Small intestine (tissue), 7 donors: ENCODE measurements around the gene TRIO. TPM values are rescaled to one million over a fixed set of nuclear protein-coding genes. Genes with fewer than 3 reads are reported as not detected.
"Not testable (repeated sequence)": the region's sequence is repeated elsewhere in the genome, so short reads cannot be mapped to it uniquely, and the experiment has no call there.

Experiments used
- DNase-seq, 2 donors: peaks; one replicate each; pipeline versions ENCODE4 v3.0.0 to v3.0.0-alpha.2; 2013
- FAIRE-seq: peaks from 2 replicates; lab custom pipeline; 2012; peaks lifted over from hg19 to GRCh38; lab: Jason Lieb, UNC
- H3K27ac ChIP-seq, 3 donors: one replicate each; pipeline ENCODE4 v1.5.1; 2013; ENCODE audit warnings: low read length in 2 of 3, mild to moderate bottlenecking in 2 of 3, control low read depth in 1 of 3, inconsistent platforms in 1 of 3, low read depth in 1 of 3, moderate library complexity in 1 of 3
- H3K27me3 ChIP-seq, 3 donors: one replicate each; pipeline ENCODE4 v1.6.1; 2013; ENCODE audit warnings: low read length in 3 of 3, inconsistent platforms in 1 of 3; ENCODE audit not compliant: control insufficient read depth in 3 of 3, insufficient read depth in 3 of 3
- H3K36me3 ChIP-seq, 3 donors: one replicate each; pipeline ENCODE4 v1.6.1; 2013; ENCODE audit warnings: low read length in 3 of 3, inconsistent platforms in 1 of 3, low read depth in 1 of 3, mild to moderate bottlenecking in 1 of 3, moderate library complexity in 1 of 3; ENCODE audit not compliant: control insufficient read depth in 3 of 3, insufficient read depth in 2 of 3
- H3K4me1 ChIP-seq, 3 donors: one replicate each; pipeline ENCODE4 v1.6.1; 2013; ENCODE audit warnings: low read length in 2 of 3, inconsistent platforms in 1 of 3, low read depth in 1 of 3, mild to moderate bottlenecking in 1 of 3, moderate library complexity in 1 of 3; ENCODE audit not compliant: control insufficient read depth in 3 of 3, insufficient read depth in 2 of 3
- H3K4me3 ChIP-seq, 3 donors: one replicate each; pipeline ENCODE4 v1.5.1; 2013; ENCODE audit warnings: low read length in 3 of 3, control low read depth in 1 of 3, inconsistent platforms in 1 of 3, low read depth in 1 of 3, mild to moderate bottlenecking in 1 of 3, moderate library complexity in 1 of 3
- H3K9me3 ChIP-seq, 2 donors: one replicate each; pipeline ENCODE4 v1.6.1; 2013; ENCODE audit warnings: low read depth in 1 of 2, low read length in 1 of 2; ENCODE audit not compliant: control insufficient read depth in 2 of 2, insufficient read depth in 1 of 2
- WGBS, 3 donors: extraction: QIAGEN DNeasy Blood & Tissue Kit; methylation state at CpG; one replicate each; pipeline ENCODE4 v1.1.7; 2013; 5-methylcytosine and 5-hydroxymethylcytosine counted together
- polyA plus RNA-seq, 4 donors: library from polyadenylated mRNA; stranded (reverse) in 3 of 4; unstranded in 1 of 4; fragments of 200-250 nt in 3 of 4; fragments of 120-200 nt in 1 of 4; gene quantifications; one replicate each; pipeline versions ENCODE4 v1.2.1 to v1.2.3, GENCODE V29; 2013
- donor health status: healthy with polysubstance abuse.
- donor health status: control.
- donor health status: control.
- donor health status: Bipolar disorder and iron deficiency.
- donor health status: healthy.

Gene TRIO
- polyA plus RNA-seq, 4 donors: 13.2 to 50.8 (median 23.3) TPM

DNA sequence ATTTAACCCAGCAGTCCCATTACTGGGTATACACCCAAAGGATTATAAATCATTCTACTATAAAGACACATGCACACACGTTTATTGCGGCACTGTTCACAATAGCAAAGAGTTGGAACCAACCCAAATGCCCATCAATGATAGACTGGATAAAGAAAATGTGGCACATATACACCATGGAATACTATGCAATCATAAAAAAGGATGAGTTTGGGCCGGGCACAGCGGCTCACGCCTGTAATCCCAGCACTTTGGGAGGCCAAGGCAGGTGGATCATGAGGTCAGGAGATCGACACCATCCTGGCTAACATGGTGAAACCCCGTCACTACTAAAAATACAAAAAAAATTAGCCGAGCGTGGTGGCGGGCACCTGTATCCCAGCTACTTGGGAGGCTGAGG is 249.4 kb downstream of the TRIO start:
- FAIRE-seq: not testable (repeated sequence)

DNA sequence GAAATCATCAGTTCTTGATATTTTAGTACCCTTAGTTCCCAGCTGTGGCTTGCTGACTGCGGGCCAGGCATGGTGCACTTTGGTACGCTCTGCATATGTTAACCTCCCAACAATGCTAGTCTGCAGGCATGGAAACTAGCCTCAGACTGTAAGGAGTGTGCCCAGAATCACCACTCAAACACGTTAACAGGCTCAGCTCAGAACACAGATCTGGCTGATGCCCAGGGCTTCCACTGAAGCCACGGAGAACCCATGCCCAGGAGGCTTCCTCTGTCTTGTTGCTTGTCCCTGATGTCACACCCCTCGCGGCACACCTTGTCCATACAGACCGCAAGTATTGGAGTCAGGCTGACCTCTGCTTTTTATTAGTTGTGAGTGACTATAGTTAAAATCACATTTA is 251.2 kb downstream of the TRIO start:
- H3K9me3 ChIP-seq: no peaks in the 10 kb centered on the region
- DNase-seq (no peak), FAIRE-seq (no peak)
- H3K27me3 ChIP-seq: no peaks in the 10 kb centered on the region
- H3K4me1 ChIP-seq: no peaks in the 10 kb centered on the region
- peaks cover 6 to 32% (median 6%) of the 10 kb centered on the region in 3 donors for H3K36me3 ChIP-seq
- no peak overlapping the region for H3K4me3 ChIP-seq
- H3K27ac ChIP-seq: no peak overlapping the region
- WGBS, 3 donors: 89 to 94% (median 92%) methylated on average over 7 of the region's 7 CpGs

More for the DNA sequence above, 249.4 kb downstream of the TRIO start:
- not testable (repeated sequence) for DNase-seq, H3K27me3 ChIP-seq, H3K9me3 ChIP-seq, H3K4me1 ChIP-seq, H3K4me3 ChIP-seq, H3K27ac ChIP-seq
- H3K36me3 ChIP-seq: peaks cover 6 to 27% (median 6%) of the 10 kb centered on the region in 3 donors
- WGBS, 3 donors: 96 to 98% (median 97%) methylated on average over 10 of the region's 10 CpGs

GRCh38 chr5:14395411-14395810 is 252.3 kb downstream of the TRIO start:
- Histone ChIP-seq H3K27me3 (no peaks in the 10 kb centered on the region), H3K36me3 (peaks cover 5 to 33% (median 6%) of the 10 kb centered on the region in 3 donors), H3K4me3 (no peak overlapping the region), H3K4me1 (no peaks in the 10 kb centered on the region), H3K27ac (no peak overlapping the region), H3K9me3 (no peaks in the 10 kb centered on the region)
- FAIRE-seq: no peak
- 86 to 96% (median 94%) methylated on average over 1 of the region's 1 CpG for WGBS, 3 donors
- no peak for DNase-seq

- Histone ChIP-seq H3K4me1 (no peaks in the 10 kb centered on the region), H3K9me3 (no peaks in the 10 kb centered on the region)
- WGBS, 3 donors: 87 to 93% (median 93%) methylated on average over 7 of the region's 7 CpGs
These were observed 252.9 kb downstream of the TRIO start for GRCh38 chr5:14396066-14396465.

DNA sequence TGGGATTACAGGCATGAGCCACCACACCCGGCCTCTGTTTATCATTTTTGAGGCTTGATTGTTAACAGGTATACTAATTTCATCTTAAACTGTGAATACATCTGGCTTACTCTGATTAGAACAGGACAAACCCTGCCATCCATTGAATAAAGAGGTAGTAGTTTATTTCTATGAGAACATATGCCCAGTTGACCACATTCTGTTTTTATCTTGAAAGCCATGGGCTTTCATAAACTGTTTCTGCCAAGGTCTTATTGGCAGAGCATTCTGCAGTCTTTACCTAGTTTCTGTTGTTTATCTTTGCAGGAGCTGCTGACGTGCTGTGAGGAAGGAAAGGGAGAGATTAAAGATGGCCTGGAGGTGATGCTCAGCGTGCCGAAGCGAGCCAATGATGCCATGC is 253.6 kb downstream of the TRIO start:
- H3K4me3 ChIP-seq: no peak overlapping the region
- H3K27me3 ChIP-seq: no peaks in the 10 kb centered on the region
- 87 to 93% (median 89%) methylated on average over 5 of the region's 5 CpGs for WGBS, 3 donors
- H3K36me3 ChIP-seq: peaks cover 3 to 35% (median 7%) of the 10 kb centered on the region in 3 donors
- FAIRE-seq (no peak), DNase-seq (no peak)
- no peaks in the 10 kb centered on the region for H3K9me3 ChIP-seq
- H3K27ac ChIP-seq: no peak overlapping the region
- no peaks in the 10 kb centered on the region for H3K4me1 ChIP-seq

More at GRCh38 chr5:14396066-14396465, 252.9 kb downstream of the TRIO start:
- DNase-seq (no peak), FAIRE-seq (no peak)
- no peak overlapping the region for H3K27ac ChIP-seq
- no peaks in the 10 kb centered on the region for H3K27me3 ChIP-seq
- peaks cover 6 to 31% (median 7%) of the 10 kb centered on the region in 3 donors for H3K36me3 ChIP-seq
- H3K4me3 ChIP-seq: no peak overlapping the region

DNA sequence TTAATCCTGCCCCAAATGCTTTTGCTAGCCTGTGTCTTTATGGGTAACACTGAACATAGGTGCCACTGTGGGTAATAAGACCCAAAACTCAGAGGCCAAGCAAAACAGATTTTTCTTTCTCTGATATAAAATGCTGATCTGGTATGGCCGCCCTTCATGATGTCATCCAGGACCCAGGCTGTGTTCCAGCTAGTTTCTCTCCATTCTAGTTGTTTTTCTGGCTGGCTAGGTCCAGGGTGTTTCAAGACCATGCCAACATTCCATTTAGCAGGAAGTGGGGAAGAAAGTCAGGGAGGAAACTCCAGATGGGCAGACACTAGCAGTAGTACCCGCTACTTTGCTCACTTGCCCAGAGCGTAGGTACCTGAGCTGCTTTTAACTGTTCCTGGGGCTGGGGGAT is 254.6 kb downstream of the TRIO start:
- H3K4me3 ChIP-seq: no peak overlapping the region
- no peaks in the 10 kb centered on the region for H3K4me1 ChIP-seq
- DNase-seq (no peak), FAIRE-seq (no peak)
- peaks cover 3 to 35% (median 7%) of the 10 kb centered on the region in 3 donors for H3K36me3 ChIP-seq
- H3K27me3 ChIP-seq: no peaks in the 10 kb centered on the region
- no peaks in the 10 kb centered on the region for H3K9me3 ChIP-seq
- 85 to 93% (median 87%) methylated on average over 3 of the region's 3 CpGs for WGBS, 3 donors
- peak overlapping the region in 1 of 3 donors; percentile 7 for H3K27ac ChIP-seq

DNA sequence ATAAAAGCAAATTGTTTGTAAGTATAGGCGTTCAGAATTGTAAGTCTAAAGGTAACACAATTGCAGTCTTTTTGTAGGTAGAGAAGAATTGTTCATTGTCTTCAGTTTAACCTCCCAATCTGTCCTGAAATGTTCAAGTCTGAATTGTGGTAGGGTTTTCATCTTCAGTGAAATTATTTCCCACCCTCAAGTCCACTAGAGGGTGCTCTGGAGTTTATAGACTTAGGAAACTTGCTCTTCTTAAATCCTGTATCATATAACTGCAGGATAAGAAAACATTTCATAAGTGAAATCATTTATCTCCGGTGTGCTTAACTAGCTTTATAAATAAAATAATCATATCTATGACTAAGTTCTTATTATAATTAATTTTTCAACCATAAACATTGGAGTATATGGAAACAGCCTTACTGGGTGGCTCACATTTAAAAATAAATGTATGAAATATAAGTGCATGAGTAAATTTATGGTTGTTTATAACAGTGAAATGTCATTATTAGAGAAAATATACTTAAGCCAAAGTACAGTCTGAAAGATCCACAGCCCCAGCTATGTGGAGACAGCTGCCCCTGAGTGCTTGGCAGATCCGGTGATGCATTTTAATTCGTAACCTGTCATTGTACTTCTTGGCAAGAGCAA is 256.0 kb downstream of the TRIO start:
- FAIRE-seq: no peak
- H3K4me3 ChIP-seq: no peak overlapping the region
- no peaks in the 10 kb centered on the region for H3K27me3 ChIP-seq
- DNase-seq: peak; percentile 57 to 60
- H3K36me3 ChIP-seq: peaks cover 3 to 38% (median 7%) of the 10 kb centered on the region in 3 donors
- 53 to 58% (median 56%) methylated on average over 4 of the region's 4 CpGs for WGBS, 3 donors
- H3K27ac ChIP-seq: no peak overlapping the region
- H3K9me3 ChIP-seq: no peaks in the 10 kb centered on the region
- no peaks in the 10 kb centered on the region for H3K4me1 ChIP-seq

GRCh38 chr5:14400085-14400484 is 256.9 kb downstream of the TRIO start:
- FAIRE-seq (no peak), DNase-seq (no peak)
- peaks cover 0 to 2% (median 0%) of the 10 kb centered on the region in 3 donors for H3K4me1 ChIP-seq
- WGBS, 3 donors: 77 to 87% (median 81%) methylated on average over 2 of the region's 2 CpGs
- H3K36me3 ChIP-seq: peaks cover 3 to 35% (median 4%) of the 10 kb centered on the region in 3 donors
- H3K9me3 ChIP-seq: no peaks in the 10 kb centered on the region
- no peak overlapping the region for H3K4me3 ChIP-seq
- no peaks in the 10 kb centered on the region for H3K27me3 ChIP-seq
- no peak overlapping the region for H3K27ac ChIP-seq
